ENCODE results near the gene PTH1R.

PTH1R gene

DNA sequence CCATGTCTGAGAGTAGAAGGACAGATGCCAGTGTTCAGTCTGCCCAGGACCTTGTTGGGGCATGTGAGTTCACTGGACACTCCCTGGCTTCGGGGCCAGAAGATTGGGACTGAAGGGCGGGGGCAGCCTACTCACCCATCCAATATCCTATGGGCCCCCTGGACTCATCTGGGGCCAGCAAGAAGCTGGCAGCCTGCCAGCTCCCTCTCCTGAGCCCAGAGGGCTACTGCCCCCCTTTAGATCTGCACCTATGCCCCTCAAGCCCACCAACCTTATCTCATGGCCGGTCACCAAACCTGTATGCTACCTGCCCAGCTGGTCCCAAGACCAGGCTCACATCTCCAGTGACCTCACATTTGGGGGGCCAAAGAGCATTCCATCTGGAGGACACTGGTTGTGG is 8.1 kb downstream of the PTH1R start:
- no peak for TF ChIP-seq ELF4 (IDR thresholded peaks at IDR 0.05)
- TF ChIP-seq TARDBP (IDR thresholded peaks at IDR 0.05) = no peak
- TF ChIP-seq FOXM1 (IDR thresholded peaks at IDR 0.05; ENCODE audit: borderline replicate concordance) = no peak
- TF ChIP-seq FOXK2 (IDR thresholded peaks at IDR 0.05) = no peak
- no peak for TF ChIP-seq CTBP1 (IDR thresholded peaks at IDR 0.05; ENCODE audit: borderline replicate concordance)
- no peak for TF ChIP-seq L3MBTL2 (conservative IDR thresholded peaks at IDR 0.05)
- DNase-seq (ENCODE audit: extremely low spot score) = no peak
- CTCF ChIA-PET = interaction anchor here (0.9 to 2.7 kb wide), 2 partner anchors 10 to 258 kb away, joined by 3 to 11 read pairs; no protein-coding TSS in a partner anchor
- POLR2A ChIA-PET = interaction anchor here (0.8 kb wide), 1 partner anchor 40 kb away, joined by 3 read pairs; no protein-coding TSS in a partner anchor

DNA sequence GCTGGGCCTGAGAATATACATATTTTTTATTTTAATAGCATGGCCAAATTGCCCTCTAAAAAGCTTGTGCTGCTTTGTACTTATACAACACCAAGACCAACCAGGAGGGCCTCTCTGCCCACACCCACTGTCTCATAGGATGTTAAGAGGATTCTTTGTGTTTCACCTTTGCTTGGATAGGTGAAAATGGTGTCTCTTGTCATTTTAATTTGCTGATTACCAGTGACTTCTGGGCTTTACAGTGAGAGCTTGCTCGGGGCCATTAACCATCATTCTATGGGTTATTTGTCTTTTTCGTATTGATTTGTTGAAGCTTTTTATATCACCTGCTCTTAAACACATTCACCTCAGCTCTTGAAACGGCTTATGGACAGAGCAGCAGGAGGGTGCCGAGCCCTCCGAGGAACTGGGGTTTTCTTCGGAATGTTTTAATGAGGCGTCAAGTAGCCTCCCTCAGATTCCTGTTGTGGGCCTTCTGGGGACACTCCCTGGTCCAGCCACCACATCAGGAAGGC is 10.5 kb downstream of the PTH1R start:
- POLR2A ChIA-PET = interaction anchor here (1.1 kb wide), 1 partner anchor 15 kb away, joined by 3 read pairs; no protein-coding TSS in a partner anchor
- CTCF ChIA-PET = interaction anchor here (0.6 to 0.7 kb wide), 2 partner anchors 92 to 391 kb away, joined by 3 read pairs; partner anchors contain the start of gene NBEAL2
- DNase-seq (ENCODE audit: extremely low spot score) = no peak
- TF ChIP-seq HDGF (IDR thresholded peaks at IDR 0.05; ENCODE audit: borderline replicate concordance) = no peak
- no peak for TF ChIP-seq SP1 (IDR thresholded peaks at IDR 0.05)
- TF ChIP-seq NFRKB (IDR thresholded peaks at IDR 0.05) = no peak
- no peak for TF ChIP-seq LEF1 (IDR thresholded peaks at IDR 0.05; ENCODE audit: borderline replicate concordance)
- TF ChIP-seq FOXK2 (IDR thresholded peaks at IDR 0.05) = no peak
- no peak for TF ChIP-seq BHLHE40 (IDR thresholded peaks at IDR 0.05; ENCODE audit: borderline replicate concordance)
- no peak for TF ChIP-seq L3MBTL2 (conservative IDR thresholded peaks at IDR 0.05)
- TF ChIP-seq ARNT (IDR thresholded peaks at IDR 0.05) = no peak
- no peak for TF ChIP-seq TARDBP (IDR thresholded peaks at IDR 0.05)
- TF ChIP-seq CTBP1 (IDR thresholded peaks at IDR 0.05; ENCODE audit: borderline replicate concordance) = no peak
- no peak for TF ChIP-seq SUZ12 (IDR thresholded peaks at IDR 0.05)
- no peak for TF ChIP-seq FOXA1 (IDR thresholded peaks at IDR 0.05)
- TF ChIP-seq FOXM1 (IDR thresholded peaks at IDR 0.05; ENCODE audit: borderline replicate concordance) = no peak
- no peak for TF ChIP-seq ZNF384 (IDR thresholded peaks at IDR 0.05)
- no peak for TF ChIP-seq ELF4 (IDR thresholded peaks at IDR 0.05)
- TF ChIP-seq, protein P1, sequence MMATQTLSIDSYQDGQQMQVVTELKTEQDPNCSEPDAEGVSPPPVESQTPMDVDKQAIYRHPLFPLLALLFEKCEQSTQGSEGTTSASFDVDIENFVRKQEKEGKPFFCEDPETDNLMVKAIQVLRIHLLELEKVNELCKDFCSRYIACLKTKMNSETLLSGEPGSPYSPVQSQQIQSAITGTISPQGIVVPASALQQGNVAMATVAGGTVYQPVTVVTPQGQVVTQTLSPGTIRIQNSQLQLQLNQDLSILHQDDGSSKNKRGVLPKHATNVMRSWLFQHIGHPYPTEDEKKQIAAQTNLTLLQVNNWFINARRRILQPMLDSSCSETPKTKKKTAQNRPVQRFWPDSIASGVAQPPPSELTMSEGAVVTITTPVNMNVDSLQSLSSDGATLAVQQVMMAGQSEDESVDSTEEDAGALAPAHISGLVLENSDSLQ (IDR thresholded peaks at IDR 0.05) = no peak

DNA sequence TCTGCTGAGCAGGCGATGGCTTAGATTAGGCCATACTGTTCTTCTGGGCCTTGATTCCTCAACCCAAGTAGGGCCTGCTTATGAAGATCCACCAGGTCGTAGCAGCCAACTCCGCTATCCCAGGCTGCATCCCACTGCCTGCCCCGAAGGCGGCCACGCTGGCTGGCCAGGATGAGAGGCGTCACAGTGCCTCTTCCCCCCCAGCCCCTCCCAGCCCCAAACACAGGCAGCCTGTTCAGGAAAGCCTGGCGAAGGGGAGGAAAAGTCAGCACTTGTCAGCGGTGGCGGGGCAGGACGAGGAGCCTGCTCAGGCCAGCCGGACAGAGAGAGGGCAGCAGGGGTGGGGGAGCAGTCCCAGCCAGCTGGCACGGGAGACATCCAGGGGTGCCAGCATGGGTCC is 11.2 kb downstream of the PTH1R start:
- TF ChIP-seq CTBP1 (IDR thresholded peaks at IDR 0.05; ENCODE audit: borderline replicate concordance) = no peak
- TF ChIP-seq ZNF384 (IDR thresholded peaks at IDR 0.05) = no peak
- no peak for TF ChIP-seq TARDBP (IDR thresholded peaks at IDR 0.05)
- TF ChIP-seq SUZ12 (IDR thresholded peaks at IDR 0.05) = no peak
- DNase-seq (ENCODE audit: extremely low spot score) = no peak
- ChIA-PET CTCF (interaction anchor here (0.7 kb wide), 1 partner anchor 392 kb away, joined by 3 read pairs; no protein-coding TSS in a partner anchor), POLR2A (interaction anchor here (1.1 kb wide), 1 partner anchor 15 kb away, joined by 3 read pairs; no protein-coding TSS in a partner anchor)

DNA sequence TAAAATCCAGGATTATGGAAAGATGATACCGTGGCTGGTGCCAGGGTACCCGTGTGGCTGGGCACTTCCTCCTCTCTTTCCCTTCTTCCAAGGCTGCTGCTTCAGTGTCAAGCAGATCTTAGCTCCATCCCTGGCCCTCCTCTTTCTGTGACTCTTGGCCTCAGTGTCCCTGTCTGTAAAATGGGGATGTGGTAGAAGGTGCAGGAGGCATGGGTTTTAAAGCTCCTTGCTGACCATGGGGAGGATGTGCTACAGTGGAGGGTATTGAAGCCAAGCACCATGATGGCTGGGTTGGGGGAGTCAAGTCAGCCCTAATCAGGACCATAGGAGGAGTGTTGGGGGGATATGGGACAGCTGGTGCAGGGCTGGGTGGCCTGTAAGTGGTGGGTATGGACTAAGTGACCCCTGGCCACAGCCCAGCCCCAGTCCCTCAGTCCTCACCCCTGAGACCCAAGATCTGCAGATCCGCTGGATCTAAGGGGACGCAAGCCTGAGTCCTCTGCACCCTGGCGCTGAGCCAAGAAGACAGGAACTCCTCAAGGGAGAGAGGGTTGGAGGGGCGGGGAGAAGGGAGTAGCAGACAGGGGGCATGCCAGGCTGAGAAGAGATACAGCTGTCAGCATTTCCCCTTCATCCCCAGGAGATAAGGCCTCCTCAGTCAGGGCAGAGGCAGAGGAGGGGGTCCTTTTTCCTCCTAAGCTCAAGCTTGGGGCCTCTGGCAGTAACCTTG is 12.0 kb downstream of the PTH1R start:
- CTCF ChIA-PET = no interaction called here
- no peak for DNase-seq (ENCODE audit: extremely low spot score)
- POLR2A ChIA-PET = interaction anchor here (1.1 kb wide), 1 partner anchor 16 kb away, joined by 3 read pairs; no protein-coding TSS in a partner anchor
- TF ChIP-seq SUZ12 (IDR thresholded peaks at IDR 0.05) (no peak), HDGF (IDR thresholded peaks at IDR 0.05; ENCODE audit: borderline replicate concordance) (no peak), SP1 (IDR thresholded peaks at IDR 0.05) (no peak), ELF4 (IDR thresholded peaks at IDR 0.05) (no peak), LEF1 (IDR thresholded peaks at IDR 0.05; ENCODE audit: borderline replicate concordance) (no peak), FOXK2 (IDR thresholded peaks at IDR 0.05) (no peak), L3MBTL2 (conservative IDR thresholded peaks at IDR 0.05) (no peak), CTBP1 (IDR thresholded peaks at IDR 0.05; ENCODE audit: borderline replicate concordance) (no peak), TARDBP (IDR thresholded peaks at IDR 0.05) (no peak), ZNF384 (IDR thresholded peaks at IDR 0.05) (no peak), BHLHE40 (IDR thresholded peaks at IDR 0.05; ENCODE audit: borderline replicate concordance) (no peak), FOXM1 (IDR thresholded peaks at IDR 0.05; ENCODE audit: borderline replicate concordance) (no peak), NFRKB (IDR thresholded peaks at IDR 0.05) (no peak), FOXA1 (IDR thresholded peaks at IDR 0.05) (no peak), ARNT (IDR thresholded peaks at IDR 0.05) (no peak)
- TF ChIP-seq, protein P1 (IDR thresholded peaks at IDR 0.05) = no peak

DNA sequence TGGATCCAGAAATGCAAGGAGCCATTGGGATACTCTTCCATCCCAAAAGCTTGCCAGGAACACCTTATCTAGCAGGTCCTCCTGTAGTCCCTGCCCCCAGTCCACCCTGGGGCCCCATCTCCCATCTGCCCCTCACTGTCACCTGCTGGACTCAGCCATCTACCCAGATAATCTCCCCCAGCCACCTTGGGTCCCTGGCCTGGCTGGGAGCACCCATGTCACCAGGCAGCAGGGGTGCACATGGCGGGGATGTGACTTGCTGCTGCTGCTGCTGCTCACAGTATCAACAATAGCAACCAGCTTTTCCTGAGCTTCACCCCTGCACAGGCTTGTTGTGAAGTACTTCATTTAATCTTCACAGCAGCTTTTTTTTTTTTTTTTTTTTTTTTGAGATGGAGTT is 12.6 kb downstream of the PTH1R start:
- no peak for DNase-seq (ENCODE audit: extremely low spot score)
- POLR2A ChIA-PET = no interaction called here
- TF ChIP-seq, protein P1 (IDR thresholded peaks at IDR 0.05) = no peak
- TF ChIP-seq FOXA1 (IDR thresholded peaks at IDR 0.05) = no peak
- TF ChIP-seq TARDBP (IDR thresholded peaks at IDR 0.05) = no peak
- CTCF ChIA-PET = interaction anchor here (1.1 kb wide), 1 partner anchor 14 kb away, joined by 3 read pairs; no protein-coding TSS in a partner anchor

DNA sequence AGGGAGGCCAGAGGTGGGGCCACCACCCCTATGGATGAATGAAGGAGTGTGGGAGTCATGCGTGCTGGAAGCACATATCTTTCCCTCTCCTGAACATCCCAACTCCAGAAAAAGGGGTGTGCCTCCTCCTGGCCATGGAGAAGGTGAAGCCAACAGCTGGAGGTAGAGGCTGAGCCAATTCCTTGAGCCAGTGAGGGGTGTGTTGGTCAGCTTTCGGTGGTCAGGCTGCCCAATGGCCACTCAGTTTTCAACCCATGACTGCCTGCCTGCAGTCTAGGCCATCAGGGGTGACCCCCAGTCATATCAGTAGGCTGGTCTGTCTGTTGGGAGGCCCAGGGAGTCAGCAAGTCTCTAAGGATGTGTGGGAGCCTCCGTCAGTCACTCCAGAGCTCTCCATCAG is 13.6 kb downstream of the PTH1R start:
- no peak for TF ChIP-seq FOXK2 (IDR thresholded peaks at IDR 0.05)
- no peak for TF ChIP-seq LEF1 (IDR thresholded peaks at IDR 0.05; ENCODE audit: borderline replicate concordance)
- TF ChIP-seq ARNT (IDR thresholded peaks at IDR 0.05) = no peak
- TF ChIP-seq NFRKB (IDR thresholded peaks at IDR 0.05) = no peak
- TF ChIP-seq FOXM1 (IDR thresholded peaks at IDR 0.05; ENCODE audit: borderline replicate concordance) = no peak
- no peak for TF ChIP-seq SP1 (IDR thresholded peaks at IDR 0.05)
- no peak for TF ChIP-seq BHLHE40 (IDR thresholded peaks at IDR 0.05; ENCODE audit: borderline replicate concordance)
- TF ChIP-seq L3MBTL2 (conservative IDR thresholded peaks at IDR 0.05) = no peak
- TF ChIP-seq, protein P1 (IDR thresholded peaks at IDR 0.05) = no peak
- no peak for TF ChIP-seq SUZ12 (IDR thresholded peaks at IDR 0.05)
- CTCF ChIA-PET = interaction anchor here (0.6 to 1.1 kb wide), 3 partner anchors 13 to 918 kb away, joined by 3 read pairs; no protein-coding TSS in a partner anchor
- no peak for DNase-seq (ENCODE audit: extremely low spot score)
- POLR2A ChIA-PET = no interaction called here
